RPMI7951 (cell line): ENCODE results near the gene CEP85L. TPM values are rescaled to one million over a fixed set of nuclear protein-coding genes. Genes with fewer than 3 reads are reported as not detected.

Experiments
- DNase-seq: peaks from one replicate; pipeline ENCODE4 v3.0.0-alpha.2; 2012; ENCODE audit warnings: low read depth
- total RNA-seq: library from RNA; depleted of rRNA; stranded (reverse); fragments of >200 nt; shearing (Covaris generic); gene quantifications from 2 replicates; pipeline ENCODE4 v1.2.3, GENCODE V29; 2014

Gene CEP85L
- total RNA-seq, 1 experiment from 2014 or later, result 10.8 TPM

DNA sequence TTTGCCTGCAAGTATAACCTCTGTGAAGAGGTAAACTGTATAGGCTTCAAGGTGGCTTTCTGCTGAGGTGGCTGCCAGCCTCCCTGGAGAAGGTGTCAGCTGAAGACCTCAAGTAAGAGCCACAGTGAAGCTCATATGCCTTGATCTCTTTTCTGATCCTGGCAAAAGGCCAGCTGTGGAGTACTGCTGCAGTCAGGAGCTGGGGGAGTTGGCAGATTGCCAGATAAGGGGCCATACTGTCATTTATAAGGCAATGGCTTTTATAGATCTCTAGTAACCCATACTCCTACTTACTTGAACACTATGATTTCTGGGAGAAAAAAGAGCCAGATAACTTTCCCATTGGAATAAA, 8.8 kb upstream of the CEP85L start:
- peak; percentile 24 for DNase-seq

GRCh38 chr6:118659513-118660217, 8.3 kb upstream of the CEP85L start:
- DNase-seq, result no peak

DNA sequence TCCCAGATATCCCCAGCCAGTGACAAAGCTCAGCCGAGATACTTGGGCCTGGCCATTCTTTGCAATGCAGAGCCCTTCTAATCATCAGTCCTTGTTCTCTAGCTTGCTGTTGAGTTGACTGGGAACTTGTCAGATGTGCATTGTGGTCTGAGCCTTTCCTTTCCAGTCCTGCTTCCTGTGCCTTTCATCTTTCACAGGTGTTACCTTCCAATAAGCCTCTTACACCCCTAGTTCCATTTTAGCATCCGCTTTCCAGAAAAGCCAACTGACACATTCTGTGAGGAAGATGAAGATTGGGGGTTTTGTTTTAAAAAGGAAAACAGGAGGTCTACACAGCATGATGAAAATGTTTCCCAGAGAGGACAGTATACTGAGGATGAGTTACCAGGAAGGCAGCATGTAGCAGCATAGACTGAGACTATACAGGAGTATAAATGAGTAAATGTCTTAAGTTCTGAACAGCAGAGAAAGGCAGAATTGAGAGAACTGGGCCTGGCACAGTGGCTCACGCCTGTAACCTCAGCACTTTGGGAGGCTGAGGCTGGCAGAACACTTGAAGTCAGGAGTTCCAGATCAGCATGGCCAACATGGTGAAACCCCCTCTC, 5.6 kb upstream of the CEP85L start:
- DNase-seq, result no peak

DNA sequence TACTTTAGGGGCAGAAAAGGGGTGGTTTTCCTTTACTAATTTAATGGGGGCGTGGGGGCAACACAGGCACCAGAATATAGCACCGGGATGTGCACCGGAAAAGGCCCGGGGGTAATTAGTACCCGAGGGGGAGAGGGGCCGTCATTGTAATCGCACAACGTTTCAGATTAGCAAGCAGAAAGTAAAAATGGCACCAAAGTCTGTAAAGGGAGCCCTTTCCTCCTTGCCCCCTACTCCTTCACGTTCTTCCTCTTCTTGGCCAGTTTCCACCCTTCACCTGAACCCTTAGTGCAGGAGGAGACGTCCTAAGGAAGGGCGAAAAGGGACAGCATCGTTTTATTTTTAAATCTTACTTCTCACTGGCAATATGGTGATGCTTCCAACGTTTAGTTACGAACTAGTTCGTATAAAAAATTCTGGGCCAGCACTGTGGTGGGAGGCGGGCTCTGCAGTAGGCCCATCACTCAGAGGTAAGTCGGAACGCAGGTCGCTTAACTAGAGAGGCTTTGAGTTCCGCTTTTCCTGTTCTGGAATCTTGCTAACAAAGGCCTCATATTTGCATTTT, 742 bp upstream of the CEP85L start:
- no peak for DNase-seq

DNA sequence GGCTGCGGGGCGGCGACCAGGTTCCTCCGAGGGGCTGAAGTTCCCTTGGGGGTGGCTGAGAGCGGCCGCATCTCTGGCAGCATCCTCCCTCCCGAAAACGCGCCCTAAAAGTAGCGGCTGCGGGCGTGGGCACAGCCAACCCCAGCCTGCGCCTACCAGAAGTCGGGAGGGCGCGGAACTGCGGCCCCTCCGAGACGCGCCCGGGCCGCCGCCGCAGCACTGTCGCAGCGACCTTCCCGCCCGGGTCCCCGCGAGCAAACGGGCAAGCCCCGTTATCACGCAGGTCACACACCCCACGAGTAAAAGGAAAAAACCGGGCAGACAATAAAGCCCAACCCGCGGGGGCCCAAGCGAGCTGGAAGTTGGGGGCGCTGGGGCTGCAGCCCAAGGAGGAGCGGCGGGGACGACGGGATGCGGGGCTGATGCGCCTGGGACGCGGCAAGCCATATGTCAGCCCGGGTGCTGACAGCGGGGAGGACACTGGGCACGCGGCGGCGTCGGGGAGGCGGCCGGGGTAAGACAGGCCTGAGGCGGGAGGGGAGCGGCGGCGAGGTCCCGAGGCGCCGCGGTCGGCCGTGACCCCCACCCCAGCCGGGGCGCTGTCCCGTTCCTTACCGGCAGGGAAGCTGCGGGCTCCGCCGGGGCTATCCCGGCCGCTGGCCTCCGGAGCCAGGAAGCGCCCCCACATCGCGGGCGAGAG, 659 bp downstream of the CEP85L start:
- peak; percentile 59 for DNase-seq

DNA sequence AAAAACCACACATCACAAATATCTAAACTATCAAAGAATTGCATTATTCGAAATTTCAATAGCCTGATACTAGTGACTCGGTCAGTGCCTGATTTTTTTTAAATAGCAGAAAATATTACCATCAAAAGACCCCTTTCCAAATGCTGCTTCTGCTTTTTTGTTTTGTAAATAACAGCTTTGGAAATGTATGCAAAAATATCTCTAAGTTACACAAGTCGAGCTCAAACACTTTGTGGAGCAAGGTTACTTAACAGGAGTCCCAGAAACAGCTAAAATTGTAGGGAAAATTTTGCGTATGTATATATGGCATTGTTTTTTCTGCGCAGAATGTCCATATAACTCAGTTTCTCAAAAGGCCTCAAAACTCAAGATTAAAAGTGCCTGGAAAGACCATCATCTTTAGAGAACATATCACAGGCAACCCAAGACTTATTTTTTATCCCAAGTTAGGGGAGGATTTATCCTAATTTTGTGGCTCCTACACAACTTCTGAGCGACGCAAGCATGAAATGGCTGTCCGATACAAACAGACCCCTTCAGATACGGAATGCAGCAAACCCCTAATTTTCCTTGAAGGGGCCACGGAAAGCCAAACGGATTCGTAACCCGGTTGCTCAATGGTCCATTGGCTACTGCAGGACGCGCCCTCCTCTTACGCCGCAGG, 1.3 kb downstream of the CEP85L start:
- DNase-seq, result no peak

- no peak for DNase-seq
Observed at GRCh38 chr6:118648866-118649554, 2.4 kb downstream of the CEP85L start.

DNA sequence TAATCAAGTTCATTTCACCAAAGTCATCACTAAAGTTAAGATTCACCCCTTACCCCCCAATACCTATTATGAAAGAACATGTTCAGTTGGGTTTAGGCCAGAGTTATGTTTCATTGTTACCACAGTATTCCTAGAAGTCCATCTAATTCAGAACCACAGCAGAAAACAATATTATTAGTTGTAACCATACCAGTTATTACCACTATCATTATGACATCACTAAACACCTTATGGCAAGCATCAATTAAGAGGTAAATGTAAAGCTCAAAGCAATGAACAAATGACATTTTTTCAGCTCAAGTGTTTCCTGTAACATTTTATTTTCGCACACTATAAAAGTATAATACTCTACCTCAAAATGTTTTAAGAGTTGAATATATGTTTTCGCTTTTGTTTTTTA, 4.4 kb downstream of the CEP85L start:
- DNase-seq, result no peak

DNA sequence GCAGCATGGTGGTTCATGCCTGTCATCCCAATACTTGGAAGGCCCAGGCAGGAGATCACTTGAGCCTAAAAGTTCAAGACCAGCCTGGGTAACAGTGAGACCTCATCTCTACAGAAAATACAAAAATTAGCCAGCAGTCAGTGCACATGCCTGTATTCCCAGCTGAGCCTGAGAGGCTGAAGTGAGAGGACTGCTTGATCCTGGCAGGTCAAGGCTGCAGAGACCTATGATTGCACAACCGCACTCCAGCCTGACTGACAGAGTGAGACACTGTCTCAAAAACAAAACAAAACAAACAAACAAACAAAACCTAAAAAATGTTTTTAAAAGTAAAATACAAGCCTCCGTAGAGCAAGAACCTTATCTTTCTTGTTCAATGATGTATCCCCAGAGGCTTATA, 6.0 kb downstream of the CEP85L start:
- no peak for DNase-seq

GRCh38 chr6:118644007-118644406, 7.4 kb downstream of the CEP85L start:
- peak; percentile 15 for DNase-seq

DNA sequence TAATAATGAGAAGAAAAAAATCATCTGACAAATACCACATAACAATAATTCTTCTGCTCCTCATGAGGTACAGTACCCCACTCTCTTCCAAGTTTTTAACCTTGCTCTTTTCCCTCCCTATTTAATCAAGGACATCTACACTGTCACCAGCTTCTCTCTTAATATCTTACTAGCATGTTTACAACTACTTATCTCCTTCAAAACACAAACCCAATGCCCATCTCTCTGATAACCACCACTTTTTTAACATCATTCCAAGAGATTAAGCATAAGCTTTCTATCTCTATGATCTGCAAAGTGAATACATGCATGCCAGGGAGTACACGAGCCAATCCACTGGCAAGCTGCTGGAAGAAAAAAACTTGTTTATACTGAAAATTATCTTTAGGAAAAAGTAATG, 10.3 kb downstream of the CEP85L start:
- DNase-seq, result no peak

GRCh38 chr6:118639054-118639964, 12.1 kb downstream of the CEP85L start:
- DNase-seq, result no peak

GRCh38 chr6:118638288-118638687, 13.1 kb downstream of the CEP85L start:
- DNase-seq, result no peak

DNA sequence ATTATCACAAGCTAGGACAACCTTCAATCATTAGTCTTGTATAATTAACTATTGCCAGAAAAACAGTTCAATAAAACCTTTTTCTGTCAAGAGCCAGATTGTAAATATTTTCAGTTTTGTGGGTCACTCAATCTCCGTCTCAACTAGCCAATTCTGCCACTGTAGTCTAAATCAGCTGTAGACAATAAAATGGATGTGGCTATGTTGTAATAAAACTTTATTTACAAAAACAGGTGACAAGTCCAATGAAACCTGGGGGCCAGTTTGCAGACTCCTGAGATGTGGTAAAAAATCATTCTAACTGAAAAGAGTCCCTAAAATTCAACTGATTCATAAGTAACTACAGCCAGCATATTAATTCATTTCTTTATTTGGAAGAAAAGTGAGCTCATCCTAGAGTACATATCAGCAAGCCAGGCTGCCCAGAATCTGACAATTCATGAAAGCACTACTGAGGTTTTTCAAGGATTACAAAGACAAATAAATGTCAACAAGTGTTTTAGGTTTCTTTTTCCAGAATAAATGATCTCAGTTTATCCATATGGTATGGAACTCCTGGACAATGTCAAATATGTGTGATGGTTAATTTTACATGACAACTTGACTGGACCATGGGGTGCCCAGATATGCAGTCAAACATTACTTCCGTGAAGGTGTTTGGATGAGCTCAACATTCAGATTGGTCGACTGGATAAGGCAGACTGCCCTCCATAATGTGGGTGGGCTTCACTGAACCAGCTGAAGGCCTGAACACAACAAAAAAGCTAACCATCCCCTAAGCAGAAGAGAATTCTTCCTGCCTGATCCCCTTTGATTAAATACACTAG, 15.3 kb downstream of the CEP85L start:
- DNase-seq, result no peak

DNA sequence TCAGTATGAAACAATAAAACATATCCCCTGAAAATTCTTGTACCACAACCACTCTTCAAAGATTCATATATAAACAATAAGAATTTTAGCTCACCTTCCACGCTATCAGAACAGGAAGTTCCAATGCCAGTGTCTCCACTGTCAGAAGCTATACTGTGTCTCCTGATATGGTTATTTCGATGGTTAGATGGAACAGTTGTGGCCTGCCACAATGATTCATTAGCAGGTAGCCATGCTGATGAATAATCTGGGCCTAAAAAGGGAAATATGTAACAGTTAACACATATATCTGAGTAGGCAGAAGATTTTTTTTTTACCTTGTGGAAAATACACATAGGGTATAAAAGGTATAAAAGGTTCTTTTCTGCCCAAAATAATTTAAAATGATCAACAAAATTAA, 19.0 kb downstream of the CEP85L start:
- no peak for DNase-seq

DNA sequence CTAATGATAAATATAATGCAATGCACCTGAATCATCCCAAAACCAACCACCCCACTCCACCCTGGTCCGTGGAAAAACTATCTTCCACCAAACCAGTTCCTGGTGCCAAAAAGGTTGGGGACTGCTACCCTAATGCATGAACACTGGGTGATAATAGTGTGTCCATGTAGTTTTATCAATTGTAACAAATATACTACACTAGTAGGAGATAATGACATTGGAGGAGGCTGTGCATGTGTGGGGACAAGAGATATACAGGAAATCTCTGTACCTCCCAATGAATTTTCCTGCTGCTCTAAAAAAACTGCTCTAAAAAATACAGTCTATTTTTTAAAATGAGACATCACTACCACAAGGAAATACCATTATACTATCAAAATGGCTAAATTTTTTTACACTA, 20.5 kb downstream of the CEP85L start:
- no peak for DNase-seq

- DNase-seq, result no peak
Observed at GRCh38 chr6:118630067-118630466, 21.3 kb downstream of the CEP85L start.

GRCh38 chr6:118627724-118628123, 23.7 kb downstream of the CEP85L start:
- DNase-seq, result no peak

GRCh38 chr6:118625833-118626232, 25.6 kb downstream of the CEP85L start:
- no peak for DNase-seq
